GM18907 (cell line): Measurements from ENCODE around the gene CUZD1.

Source experiments
- ATAC-seq: cut with Tn5 transposase; IDR thresholded peaks from one replicate; pipeline ENCODE4 v1.9.1; 2021; ENCODE audit warnings: mild to moderate bottlenecking, moderate library complexity; ENCODE audit not compliant: unreplicated experiment

The CUZD1 gene

GRCh38 chr10:122856902-122857301 lies 11.2 kb upstream of the CUZD1 start:
- ATAC-seq = no peak

- ATAC-seq = no peak
Observed at GRCh38 chr10:122855745-122856144, 10.1 kb upstream of the CUZD1 start.

GRCh38 chr10:122854648-122855047 lies 9.0 kb upstream of the CUZD1 start:
- no peak for ATAC-seq

- no peak for ATAC-seq
Observed at GRCh38 chr10:122853665-122854313, 8.1 kb upstream of the CUZD1 start.

DNA sequence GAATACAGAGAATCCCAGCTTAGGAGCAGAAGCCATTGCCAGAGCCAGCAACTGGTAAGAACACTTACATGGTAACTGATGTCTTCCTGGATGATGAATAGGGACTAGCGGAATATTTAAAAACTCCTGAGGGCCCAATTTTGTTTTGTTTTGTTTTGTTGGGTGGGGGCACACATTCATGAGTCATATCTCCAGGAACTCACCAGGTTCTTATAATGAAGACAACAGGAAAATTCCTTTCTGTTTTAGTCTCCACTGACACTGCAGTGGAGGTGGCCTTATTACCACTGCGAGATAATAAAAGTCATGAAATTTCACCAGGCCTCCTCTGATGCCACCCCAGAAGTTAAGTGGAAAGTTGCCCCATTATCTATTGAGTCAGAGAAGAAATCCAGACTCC lies 6.6 kb upstream of the CUZD1 start:
- no peak for ATAC-seq

- no peak for ATAC-seq
Observed at GRCh38 chr10:122850705-122851640, 5.3 kb upstream of the CUZD1 start.

- ATAC-seq = no peak
Observed at GRCh38 chr10:122849900-122850605, 4.4 kb upstream of the CUZD1 start.

DNA sequence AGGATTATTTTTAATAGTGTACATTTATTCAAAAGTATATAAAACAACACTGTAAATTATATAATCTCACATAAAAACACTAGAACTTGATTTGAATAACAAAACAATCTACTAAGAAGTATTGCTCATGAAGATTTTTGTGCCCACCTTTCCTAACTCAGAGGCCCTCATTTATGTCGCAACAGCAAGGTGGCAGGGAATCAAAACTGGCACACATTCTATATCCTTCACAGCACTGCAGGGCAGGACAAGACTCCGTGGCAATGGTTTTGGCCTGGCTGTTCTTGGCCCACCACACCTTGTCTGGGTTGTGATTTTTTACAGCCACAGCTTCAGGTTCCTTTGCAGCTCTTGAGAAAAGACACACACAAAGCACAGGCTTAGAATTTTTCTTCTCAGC lies 3.4 kb upstream of the CUZD1 start:
- ATAC-seq = no peak

DNA sequence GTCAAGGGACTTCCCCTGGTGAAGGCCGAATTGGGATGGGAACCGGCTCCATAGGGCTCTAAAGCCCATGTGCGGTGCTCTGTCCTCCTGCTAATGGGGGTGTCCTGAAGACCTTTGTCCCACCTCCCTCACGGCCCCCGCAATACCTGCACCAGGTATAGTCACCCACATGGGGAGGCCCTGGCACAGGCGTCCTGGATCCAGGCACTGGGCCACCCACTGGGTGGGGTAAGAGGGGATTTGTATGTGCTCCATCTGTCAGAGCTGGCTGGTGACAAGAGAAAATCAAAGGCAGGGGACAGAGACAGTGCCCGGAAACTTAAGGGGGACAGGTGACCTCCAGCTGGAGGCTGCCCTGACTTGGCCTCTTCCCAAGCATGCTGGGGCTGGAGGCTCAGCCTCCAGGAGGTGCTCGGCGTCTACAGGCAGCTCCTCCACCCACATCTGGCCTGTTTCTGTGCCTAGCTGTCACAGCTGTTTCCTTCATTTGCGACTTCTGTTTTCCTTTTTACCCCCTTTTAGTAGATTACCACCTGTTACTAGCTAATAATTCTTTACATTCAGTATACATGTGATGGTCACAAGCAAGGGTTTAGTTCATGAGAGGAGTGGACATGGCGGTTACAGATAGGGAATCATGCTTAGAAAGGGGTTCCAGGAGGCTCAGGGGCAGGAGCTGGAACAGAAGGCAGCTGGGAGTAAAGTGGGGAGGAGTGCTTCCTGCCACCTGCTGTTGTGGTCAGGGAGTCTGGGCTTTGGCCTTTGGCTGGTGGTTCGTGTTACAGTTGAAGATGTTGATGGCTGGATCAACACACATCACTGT lies 2.3 kb upstream of the CUZD1 start:
- ATAC-seq = no peak

- ATAC-seq = no peak
Observed at GRCh38 chr10:122844146-122844545, 1.5 kb downstream of the CUZD1 start.

DNA sequence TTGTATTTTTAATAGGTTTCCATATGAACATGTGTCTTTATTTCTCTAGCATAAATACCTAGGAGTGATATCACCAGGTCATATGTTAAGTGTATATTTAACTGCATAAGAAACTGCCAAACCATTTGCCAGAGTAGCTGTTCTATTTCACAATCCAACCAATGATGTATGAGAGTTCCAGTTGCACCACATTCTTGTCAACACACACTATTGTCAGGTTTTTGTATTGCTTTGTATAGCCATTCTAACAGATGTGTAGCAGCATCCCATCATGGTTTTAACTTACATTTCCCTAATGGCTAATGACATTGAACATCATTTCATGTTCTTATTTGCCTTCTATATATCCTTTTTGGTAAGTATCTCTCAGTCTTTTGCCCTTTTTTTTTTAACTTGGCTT lies 4.1 kb downstream of the CUZD1 start:
- no peak for ATAC-seq

- no peak for ATAC-seq
Observed at GRCh38 chr10:122839505-122839904, 6.2 kb downstream of the CUZD1 start.

GRCh38 chr10:122838880-122839279 lies 6.8 kb downstream of the CUZD1 start:
- ATAC-seq = no peak

DNA sequence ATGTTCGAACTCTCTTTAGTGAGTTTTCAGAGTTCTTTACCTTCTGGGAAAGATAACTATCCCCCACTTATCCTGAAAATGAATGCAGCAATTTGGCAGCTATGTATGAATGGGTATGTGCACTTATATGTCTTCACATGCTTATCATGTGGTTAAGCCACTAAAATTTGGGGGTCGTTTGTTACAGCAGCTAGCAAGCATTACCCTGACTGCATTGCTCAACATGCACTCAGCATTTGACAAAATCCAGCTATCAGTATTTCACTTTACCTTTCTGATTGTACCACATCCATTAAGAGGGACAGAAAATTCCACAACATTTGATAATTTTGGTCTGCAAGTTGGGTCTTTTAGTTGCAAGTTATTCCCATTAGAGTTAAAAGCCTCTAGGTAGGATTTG lies 9.7 kb downstream of the CUZD1 start:
- ATAC-seq = no peak

DNA sequence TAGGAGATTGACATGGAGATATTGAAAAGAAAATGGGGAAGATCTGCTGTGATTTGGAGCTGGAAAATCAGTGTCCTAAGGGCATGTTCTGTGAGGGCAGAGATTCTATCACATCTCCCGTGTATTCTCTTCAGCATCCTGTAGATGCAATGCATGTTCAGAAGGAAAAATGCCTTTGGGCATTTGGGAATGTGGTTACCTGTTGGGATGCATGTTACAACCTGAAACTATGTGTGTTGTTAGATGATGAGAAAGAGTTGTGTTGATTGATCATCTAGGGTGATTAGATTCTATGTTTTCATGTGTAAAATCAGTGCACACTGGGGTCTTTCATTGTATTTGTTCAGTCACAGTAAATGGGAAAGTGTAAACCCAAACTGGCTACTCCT lies 14.7 kb downstream of the CUZD1 start:
- ATAC-seq = no peak

- no peak for ATAC-seq
Observed at GRCh38 chr10:122830273-122830964, 15.2 kb downstream of the CUZD1 start.

DNA sequence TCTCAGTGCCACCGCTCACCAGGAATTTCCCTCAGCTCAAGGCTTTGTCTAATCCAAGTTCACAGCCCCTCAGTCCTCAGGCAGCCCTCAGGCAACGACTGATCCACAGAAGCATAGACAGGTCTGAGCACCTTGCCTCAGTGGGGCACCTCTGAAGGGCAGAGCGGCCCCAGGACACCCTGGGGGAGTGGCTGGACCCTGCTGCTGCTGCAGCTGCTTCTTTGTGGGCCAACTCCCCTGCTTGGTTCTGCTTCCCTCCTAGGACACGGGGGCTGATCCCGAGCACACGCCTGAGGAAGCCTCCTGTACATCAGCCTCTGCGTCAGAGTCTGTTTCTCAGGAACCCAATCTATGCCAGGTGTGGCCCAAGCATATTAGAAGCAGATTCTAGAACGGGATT lies 16.2 kb downstream of the CUZD1 start:
- no peak for ATAC-seq

DNA sequence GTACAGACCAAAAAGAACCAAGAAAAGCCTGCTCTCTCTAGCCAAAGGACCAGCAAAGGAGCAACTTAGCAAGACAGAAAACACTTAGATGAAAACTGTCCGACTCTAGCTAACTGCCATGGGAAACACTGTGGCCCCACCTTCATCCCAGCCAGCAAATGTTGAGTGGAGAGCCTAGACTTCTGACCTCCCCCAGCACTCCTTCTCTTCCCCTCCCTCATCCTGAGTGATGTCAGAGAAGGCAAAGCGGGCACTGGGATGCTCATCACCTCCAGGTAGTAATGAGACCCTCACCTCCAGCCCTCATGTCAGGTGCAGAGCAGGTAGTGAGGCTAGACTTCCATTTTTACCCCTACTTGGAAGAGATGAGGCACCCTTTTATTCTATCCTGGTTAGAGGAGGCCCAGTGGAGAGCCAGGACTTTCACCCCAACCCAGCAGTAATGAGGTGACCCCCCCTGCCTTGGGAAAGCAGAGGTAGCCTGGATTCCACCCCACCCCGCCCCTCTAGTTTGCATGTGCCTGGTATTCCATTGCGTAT lies 16.9 kb downstream of the CUZD1 start:
- ATAC-seq = no peak

- ATAC-seq = no peak
Observed at GRCh38 chr10:122827302-122827701, 18.4 kb downstream of the CUZD1 start.
